ENCODE results near the gene KLHL25.

The KLHL25 gene

GRCh38 chr15:85795337-85796305 is 896 bp upstream of the KLHL25 start:
- TF ChIP-seq CTCF (IDR thresholded peaks at IDR 0.05; ENCODE audit: control insufficient read depth, insufficient read depth, low read depth, low read length, missing control alignments) = no peak
- no peak for DNase-seq (ENCODE audit: low read depth)
- peak overlapping the region; percentile 32 for H3K4me3 ChIP-seq (ENCODE audit: control insufficient read depth, low read depth, low read length)

GRCh38 chr15:85793641-85794597 is 806 bp downstream of the KLHL25 start:
- no peak for DNase-seq (ENCODE audit: low read depth)
- peak overlapping the region; percentile 84 for H3K4me3 ChIP-seq (ENCODE audit: control insufficient read depth, low read depth, low read length)
- TF ChIP-seq CTCF (IDR thresholded peaks at IDR 0.05; ENCODE audit: control insufficient read depth, insufficient read depth, low read depth, low read length, missing control alignments) = no peak

GRCh38 chr15:85792912-85793590 is 1.7 kb downstream of the KLHL25 start:
- no peak for DNase-seq (ENCODE audit: low read depth)
- no peak for TF ChIP-seq CTCF (IDR thresholded peaks at IDR 0.05; ENCODE audit: control insufficient read depth, insufficient read depth, low read depth, low read length, missing control alignments)
- peak overlapping the region; percentile 84 for H3K4me3 ChIP-seq (ENCODE audit: control insufficient read depth, low read depth, low read length)

- no peak for TF ChIP-seq CTCF (IDR thresholded peaks at IDR 0.05; ENCODE audit: control insufficient read depth, insufficient read depth, low read depth, low read length, missing control alignments)
- no peak overlapping the region for H3K4me3 ChIP-seq (ENCODE audit: control insufficient read depth, low read depth, low read length)
- no peak for DNase-seq (ENCODE audit: low read depth)
Observed at GRCh38 chr15:85792102-85792731, 2.5 kb downstream of the KLHL25 start.

GRCh38 chr15:85789496-85789875 is 5.2 kb downstream of the KLHL25 start:
- no peak for DNase-seq (ENCODE audit: low read depth)
- no peak for TF ChIP-seq CTCF (IDR thresholded peaks at IDR 0.05; ENCODE audit: control insufficient read depth, insufficient read depth, low read depth, low read length, missing control alignments)

More at GRCh38 chr15:85789496-85789875, 5.2 kb downstream of the KLHL25 start:
- no peak overlapping the region for H3K4me3 ChIP-seq (ENCODE audit: control insufficient read depth, low read depth, low read length)

All from AG09309 (cell line).